ENCODE data around the gene PDE4D.
A peak's percentile ranks its signal among the peaks of the same experiment; 100 is the strongest.

Gene PDE4D

DNA sequence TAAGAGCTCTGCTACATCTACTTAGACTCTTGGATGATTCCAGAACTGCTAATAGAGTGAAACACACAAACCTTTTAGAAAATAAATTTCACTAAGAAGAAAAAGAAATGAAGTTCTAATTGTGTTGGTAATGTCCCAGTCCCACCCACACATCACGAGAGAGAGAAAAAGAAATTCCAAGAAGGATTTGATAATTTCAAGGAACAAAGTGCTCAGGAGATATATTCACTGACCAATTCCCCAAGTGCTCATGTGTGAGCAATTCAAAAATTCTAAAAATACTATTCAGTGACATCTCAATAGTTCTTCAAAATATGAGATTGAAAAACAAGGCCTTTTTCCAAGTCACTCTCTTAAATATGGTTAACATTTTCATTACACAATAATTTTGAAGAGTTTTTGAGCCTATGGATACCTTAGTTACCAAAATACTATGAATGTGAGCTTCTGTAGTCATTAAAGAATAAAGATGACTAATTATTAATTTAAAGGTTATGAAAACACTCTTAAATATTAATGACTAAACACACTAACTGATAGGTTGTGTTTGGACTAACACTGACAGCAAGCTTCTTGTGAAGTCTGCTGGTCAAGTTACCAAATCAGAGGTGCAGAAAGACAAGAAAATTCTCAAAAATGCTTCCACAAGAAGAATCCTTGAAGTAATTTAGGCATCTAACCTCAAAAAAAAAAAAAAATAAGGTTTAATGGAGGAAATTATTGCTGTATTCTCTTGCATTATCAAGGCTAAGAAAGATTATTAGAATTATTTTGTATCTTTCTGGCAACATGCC, 245.3 kb downstream of the PDE4D start:
- Histone ChIP-seq H3K79me1 (ENCODE audit: low read depth, low read length) (no peaks in the 10 kb centered on the region), H3K4me1 (ENCODE audit: control insufficient read depth in 2 of 2, insufficient read depth in 1 of 2, low read depth in 1 of 2, low read length in 2 of 2) (no peaks in the 10 kb centered on the region), H4K91ac (ENCODE audit: low read depth, low read length, poor library complexity) (no peak overlapping the region), H2BK15ac (ENCODE audit: low read length) (no peak overlapping the region), H3K36me3 (replicated peaks in 1 of 2; ENCODE audit: control insufficient read depth in 2 of 2, insufficient read depth in 2 of 2, low read length in 2 of 2) (no peaks in the 10 kb centered on the region), H3K4me3 (ENCODE audit: low read length in 2 of 2) (no peak overlapping the region), H3K4ac (ENCODE audit: low read length) (no peak overlapping the region), H4K8ac (ENCODE audit: low read depth, low read length) (no peak overlapping the region), H2BK5ac (ENCODE audit: low read length) (no peak overlapping the region), H3K14ac (ENCODE audit: low read length) (no peak overlapping the region), H2AFZ (ENCODE audit: low read length) (no peak overlapping the region), H3K18ac (ENCODE audit: low read length) (no peak overlapping the region), H3K27me3 (ENCODE audit: control insufficient read depth in 3 of 3, insufficient read depth in 3 of 3, low read depth in 1 of 3, low read length in 3 of 3) (no peaks in the 10 kb centered on the region), H3K9ac (ENCODE audit: low read depth, low read length, poor library complexity) (no peak overlapping the region), H3K9me3 (replicated peaks in 1 of 2; ENCODE audit: control insufficient read depth in 2 of 2, insufficient read depth in 1 of 2, low read depth in 1 of 2, low read length in 2 of 2) (no peaks in the 10 kb centered on the region), H3K4me2 (ENCODE audit: insufficient read depth, low read length, poor library complexity, severe bottlenecking) (no peak overlapping the region), H2BK120ac (ENCODE audit: low read depth, low read length) (no peak overlapping the region), H2BK12ac (ENCODE audit: low read length) (no peak overlapping the region), H3K23ac (ENCODE audit: low read depth, low read length, poor library complexity) (no peak overlapping the region), H2AK5ac (ENCODE audit: low read depth, low read length) (no peak overlapping the region), H3K27ac (replicated peaks; ENCODE audit: low read length) (no peak overlapping the region)
- no peak for DNase-seq (ENCODE audit: low spot score)
- no CpG with 5 or more reads among the region's 1 CpG for WGBS, 2 donors (ENCODE audit: extremely low coverage in 2 of 2, insufficient read length in 2 of 2, insufficient replicate concordance in 1 of 2)

DNA sequence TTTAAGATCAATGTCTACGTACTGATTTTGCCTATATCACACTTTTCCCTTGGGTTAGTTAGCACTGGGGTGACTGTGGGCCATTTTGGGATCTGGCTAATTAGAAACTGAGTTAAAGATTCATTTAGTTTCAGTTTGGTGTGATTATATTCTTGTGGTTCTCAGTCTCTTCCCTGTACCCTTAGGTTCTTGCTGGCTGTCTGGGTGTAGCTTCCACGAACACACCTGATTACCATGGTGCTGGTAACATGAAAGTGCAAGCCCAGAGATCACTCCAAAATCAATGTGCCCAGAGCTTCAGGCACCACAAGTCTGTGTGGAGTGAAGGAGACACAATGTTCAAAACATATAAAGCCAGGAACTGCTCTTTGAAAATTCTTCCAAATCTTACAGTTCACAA, 248.1 kb downstream of the PDE4D start:
- Histone ChIP-seq H2BK12ac (ENCODE audit: low read length) (no peak overlapping the region), H3K9ac (ENCODE audit: low read depth, low read length, poor library complexity) (no peak overlapping the region), H4K91ac (ENCODE audit: low read depth, low read length, poor library complexity) (no peak overlapping the region), H3K4me2 (ENCODE audit: insufficient read depth, low read length, poor library complexity, severe bottlenecking) (no peak overlapping the region), H3K9me3 (replicated peaks in 1 of 2; ENCODE audit: control insufficient read depth in 2 of 2, insufficient read depth in 1 of 2, low read depth in 1 of 2, low read length in 2 of 2) (no peaks in the 10 kb centered on the region), H3K4ac (ENCODE audit: low read length) (no peak overlapping the region), H3K18ac (ENCODE audit: low read length) (no peak overlapping the region), H3K27ac (replicated peaks; ENCODE audit: low read length) (no peak overlapping the region), H3K79me1 (ENCODE audit: low read depth, low read length) (no peaks in the 10 kb centered on the region), H3K14ac (ENCODE audit: low read length) (no peak overlapping the region), H3K23ac (ENCODE audit: low read depth, low read length, poor library complexity) (no peak overlapping the region), H3K36me3 (replicated peaks in 1 of 2; ENCODE audit: control insufficient read depth in 2 of 2, insufficient read depth in 2 of 2, low read length in 2 of 2) (no peaks in the 10 kb centered on the region), H2AFZ (ENCODE audit: low read length) (peak overlapping the region; percentile 19), H3K4me1 (ENCODE audit: control insufficient read depth in 2 of 2, insufficient read depth in 1 of 2, low read depth in 1 of 2, low read length in 2 of 2) (peaks cover 0 to 2% of the 10 kb centered on the region in 2 donors), H4K8ac (ENCODE audit: low read depth, low read length) (no peak overlapping the region), H2BK120ac (ENCODE audit: low read depth, low read length) (no peak overlapping the region), H3K4me3 (ENCODE audit: low read length in 2 of 2) (no peak overlapping the region), H3K27me3 (ENCODE audit: control insufficient read depth in 3 of 3, insufficient read depth in 3 of 3, low read depth in 1 of 3, low read length in 3 of 3) (no peaks in the 10 kb centered on the region), H2AK5ac (ENCODE audit: low read depth, low read length) (no peak overlapping the region), H2BK5ac (ENCODE audit: low read length) (no peak overlapping the region), H2BK15ac (ENCODE audit: low read length) (no peak overlapping the region)
- no CpG with 5 or more reads among the region's 2 CpGs for WGBS, 2 donors (ENCODE audit: extremely low coverage in 2 of 2, insufficient read length in 2 of 2, insufficient replicate concordance in 1 of 2)
- DNase-seq (ENCODE audit: low spot score) = no peak

DNA sequence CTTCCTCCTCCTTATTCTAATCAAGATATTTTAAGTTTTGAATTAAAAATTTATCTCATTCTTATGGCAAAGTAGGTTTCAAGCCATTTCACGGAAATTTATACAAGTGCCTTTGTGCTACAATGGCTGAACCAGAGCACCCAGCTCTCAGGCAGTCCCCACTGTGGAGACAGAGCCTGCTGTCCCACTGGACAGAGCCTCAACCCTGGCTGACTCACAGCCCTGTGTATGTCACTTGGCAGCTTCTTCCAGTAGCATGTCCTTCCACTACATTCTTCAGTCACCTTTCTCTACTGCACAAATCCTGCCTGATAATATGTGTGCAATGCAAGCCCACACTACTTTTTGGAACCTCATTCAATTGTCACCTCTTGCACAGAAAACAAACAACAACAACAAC, 253.1 kb downstream of the PDE4D start:
- Histone ChIP-seq H3K14ac (ENCODE audit: low read length) (no peak overlapping the region), H4K8ac (ENCODE audit: low read depth, low read length) (no peak overlapping the region), H2BK12ac (ENCODE audit: low read length) (no peak overlapping the region), H3K79me1 (ENCODE audit: low read depth, low read length) (no peaks in the 10 kb centered on the region), H3K27ac (replicated peaks; ENCODE audit: low read length) (no peak overlapping the region), H2BK15ac (ENCODE audit: low read length) (no peak overlapping the region), H3K9ac (ENCODE audit: low read depth, low read length, poor library complexity) (no peak overlapping the region), H3K4ac (ENCODE audit: low read length) (no peak overlapping the region), H3K18ac (ENCODE audit: low read length) (no peak overlapping the region), H4K91ac (ENCODE audit: low read depth, low read length, poor library complexity) (no peak overlapping the region), H3K4me3 (ENCODE audit: low read length in 2 of 2) (no peak overlapping the region), H2AK5ac (ENCODE audit: low read depth, low read length) (no peak overlapping the region), H3K4me1 (ENCODE audit: control insufficient read depth in 2 of 2, insufficient read depth in 1 of 2, low read depth in 1 of 2, low read length in 2 of 2) (peaks cover 0 to 2% of the 10 kb centered on the region in 2 donors), H3K23ac (ENCODE audit: low read depth, low read length, poor library complexity) (no peak overlapping the region), H3K9me3 (replicated peaks in 1 of 2; ENCODE audit: control insufficient read depth in 2 of 2, insufficient read depth in 1 of 2, low read depth in 1 of 2, low read length in 2 of 2) (no peaks in the 10 kb centered on the region), H2BK120ac (ENCODE audit: low read depth, low read length) (no peak overlapping the region), H3K36me3 (replicated peaks in 1 of 2; ENCODE audit: control insufficient read depth in 2 of 2, insufficient read depth in 2 of 2, low read length in 2 of 2) (no peaks in the 10 kb centered on the region), H2BK5ac (ENCODE audit: low read length) (no peak overlapping the region), H2AFZ (ENCODE audit: low read length) (peak overlapping the region; percentile 35), H3K27me3 (ENCODE audit: control insufficient read depth in 3 of 3, insufficient read depth in 3 of 3, low read depth in 1 of 3, low read length in 3 of 3) (no peaks in the 10 kb centered on the region), H3K4me2 (ENCODE audit: insufficient read depth, low read length, poor library complexity, severe bottlenecking) (no peak overlapping the region)
- no peak for DNase-seq (ENCODE audit: low spot score)
- WGBS, 2 donors (ENCODE audit: extremely low coverage in 2 of 2, insufficient read length in 2 of 2, insufficient replicate concordance in 1 of 2) = no CpG with 5 or more reads among the region's 1 CpG

DNA sequence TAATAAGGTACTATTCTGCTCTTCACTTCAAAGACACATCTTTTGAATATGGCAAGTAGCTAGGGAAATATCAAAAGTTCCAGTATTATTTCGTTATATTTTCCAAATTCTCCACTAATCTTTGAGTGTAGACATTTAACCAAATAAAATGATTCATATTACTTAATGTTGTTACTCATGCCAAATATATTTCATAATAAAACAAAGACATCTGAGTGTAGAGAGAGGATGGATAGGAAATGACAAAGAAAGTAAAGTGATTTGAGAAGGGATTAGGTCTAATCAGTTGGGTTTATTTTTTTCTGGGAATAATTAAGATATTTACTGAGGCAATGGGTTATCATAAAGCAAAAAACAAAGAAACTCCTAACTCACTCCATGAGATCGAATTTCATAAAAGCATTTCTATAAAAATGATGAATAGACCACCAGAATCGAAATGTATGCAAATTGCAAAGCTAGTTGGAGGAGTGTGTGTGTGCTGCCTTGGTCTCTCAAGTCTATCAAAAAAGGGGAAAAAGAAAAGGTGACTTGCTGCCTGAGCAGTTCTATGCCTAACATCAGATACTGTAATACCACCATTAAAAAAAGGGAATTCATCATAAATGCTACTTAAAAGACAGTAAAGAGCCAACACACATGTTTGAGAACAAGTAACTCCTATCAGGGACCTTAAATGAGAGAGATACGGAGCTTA, 255.5 kb downstream of the PDE4D start:
- H2BK15ac ChIP-seq (ENCODE audit: low read length) = no peak overlapping the region
- no peak overlapping the region for H3K14ac ChIP-seq (ENCODE audit: low read length)
- no CpG with 5 or more reads among the region's 4 CpGs for WGBS, 2 donors (ENCODE audit: extremely low coverage in 2 of 2, insufficient read length in 2 of 2, insufficient replicate concordance in 1 of 2)

More for the DNA sequence above, 255.5 kb downstream of the PDE4D start:
- H3K4ac ChIP-seq (ENCODE audit: low read length) = no peak overlapping the region
- no peak overlapping the region for H2BK120ac ChIP-seq (ENCODE audit: low read depth, low read length)
- no peaks in the 10 kb centered on the region for H3K79me1 ChIP-seq (ENCODE audit: low read depth, low read length)
- no peak overlapping the region for H3K23ac ChIP-seq (ENCODE audit: low read depth, low read length, poor library complexity)
- H2AK5ac ChIP-seq (ENCODE audit: low read depth, low read length) = no peak overlapping the region
- no peak overlapping the region for H3K9ac ChIP-seq (ENCODE audit: low read depth, low read length, poor library complexity)
- no peak overlapping the region for H3K27ac ChIP-seq (replicated peaks; ENCODE audit: low read length)
- H3K36me3 ChIP-seq (replicated peaks in 1 of 2; ENCODE audit: control insufficient read depth in 2 of 2, insufficient read depth in 2 of 2, low read length in 2 of 2) = no peaks in the 10 kb centered on the region
- no peak overlapping the region for H3K4me2 ChIP-seq (ENCODE audit: insufficient read depth, low read length, poor library complexity, severe bottlenecking)
- H3K27me3 ChIP-seq (ENCODE audit: control insufficient read depth in 3 of 3, insufficient read depth in 3 of 3, low read depth in 1 of 3, low read length in 3 of 3) = no peaks in the 10 kb centered on the region
- H4K8ac ChIP-seq (ENCODE audit: low read depth, low read length) = no peak overlapping the region
- H2BK5ac ChIP-seq (ENCODE audit: low read length) = no peak overlapping the region
- H3K18ac ChIP-seq (ENCODE audit: low read length) = no peak overlapping the region
- H3K9me3 ChIP-seq (replicated peaks in 1 of 2; ENCODE audit: control insufficient read depth in 2 of 2, insufficient read depth in 1 of 2, low read depth in 1 of 2, low read length in 2 of 2) = no peaks in the 10 kb centered on the region
- H2BK12ac ChIP-seq (ENCODE audit: low read length) = no peak overlapping the region
- H3K4me1 ChIP-seq (ENCODE audit: control insufficient read depth in 2 of 2, insufficient read depth in 1 of 2, low read depth in 1 of 2, low read length in 2 of 2) = peaks cover 0 to 2% of the 10 kb centered on the region in 2 donors
- no peak overlapping the region for H2AFZ ChIP-seq (ENCODE audit: low read length)
- DNase-seq (ENCODE audit: low spot score) = no peak
- H3K4me3 ChIP-seq (ENCODE audit: low read length in 2 of 2) = no peak overlapping the region
- H4K91ac ChIP-seq (ENCODE audit: low read depth, low read length, poor library complexity) = no peak overlapping the region
